AG08396 (cell line): ENCODE results near the gene DROSHA.
A peak's percentile ranks its signal among the peaks of the same experiment; 100 is the strongest.
"Not testable (repeated sequence)": the region's sequence is repeated elsewhere in the genome, so short reads cannot be mapped to it uniquely, and the experiment has no call there.

ENCODE experiments used
- DNase-seq: peaks from one replicate; pipeline ENCODE4 v3.0.0; 2012; ENCODE audit warnings: low spot score, mixed read lengths

The DROSHA gene

DNA sequence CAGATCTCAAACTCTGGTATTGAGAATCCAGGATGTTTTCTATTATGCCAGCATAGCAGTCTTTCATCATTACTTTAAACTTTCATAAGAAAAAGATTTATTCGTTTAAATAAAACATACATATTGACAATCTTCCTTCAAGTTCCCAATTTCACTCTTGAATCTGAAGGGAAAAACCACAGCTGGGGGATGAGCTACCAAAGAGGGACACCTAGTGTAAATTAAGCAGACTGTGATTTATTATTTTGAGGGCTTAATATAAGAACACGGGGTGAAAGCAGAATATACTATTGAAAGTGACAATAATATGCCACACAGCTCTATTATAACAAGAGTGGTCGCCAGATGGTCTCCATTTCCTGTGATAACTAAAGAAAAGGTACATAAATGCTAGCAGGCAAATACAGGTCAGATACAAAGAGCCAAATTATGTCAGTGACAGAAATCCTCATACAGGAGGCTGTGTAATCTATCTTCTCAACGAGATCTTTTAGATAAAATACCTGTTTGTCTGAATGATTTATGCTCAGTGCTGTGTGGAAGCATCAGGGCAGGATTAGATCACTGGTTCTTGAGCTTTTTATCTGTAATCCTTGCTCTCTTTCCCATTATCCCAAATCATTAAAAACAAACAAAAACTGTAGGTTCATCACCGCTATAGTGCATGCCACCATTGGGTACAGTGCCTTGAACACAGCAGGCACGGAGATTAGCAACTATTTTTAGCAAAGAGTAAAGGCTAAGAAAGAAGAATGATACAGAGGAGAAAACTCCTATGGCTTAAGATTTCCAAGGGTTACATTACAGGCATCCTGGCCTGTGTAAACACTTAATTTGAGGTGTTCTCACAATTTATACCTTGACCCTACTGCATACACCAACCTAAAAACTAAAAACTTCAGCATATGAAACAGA is 116.6 kb downstream of the DROSHA start:
- DNase-seq = no peak

- DNase-seq = no peak
Observed at GRCh38 chr5:31413030-31413812, 118.7 kb downstream of the DROSHA start.

DNA sequence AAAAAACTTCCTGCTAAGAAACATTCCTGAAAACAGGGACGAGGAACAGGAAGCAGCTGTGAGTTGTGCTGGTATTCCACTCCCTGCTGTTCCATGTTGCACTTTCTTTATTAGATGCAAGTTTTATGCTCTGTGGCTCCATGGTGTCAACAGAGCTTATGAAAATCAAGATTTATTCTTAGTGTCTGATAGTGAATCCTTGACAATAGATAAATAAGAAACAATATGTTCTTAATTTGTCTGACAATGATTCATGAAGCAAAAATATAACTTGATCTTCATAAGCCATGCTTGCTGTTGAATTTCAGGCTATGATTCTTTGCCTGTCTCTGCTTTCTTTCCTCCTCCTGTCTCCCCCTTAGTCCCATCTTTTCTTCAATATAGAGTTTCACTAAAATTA is 119.6 kb downstream of the DROSHA start:
- no peak for DNase-seq

- no peak for DNase-seq
Observed at GRCh38 chr5:31410089-31410488, 121.8 kb downstream of the DROSHA start.

- DNase-seq = peak; percentile 70
Observed at GRCh38 chr5:31408814-31409213, 123.1 kb downstream of the DROSHA start.

- no peak for DNase-seq
Observed at GRCh38 chr5:31407921-31408693, 123.8 kb downstream of the DROSHA start.

DNA sequence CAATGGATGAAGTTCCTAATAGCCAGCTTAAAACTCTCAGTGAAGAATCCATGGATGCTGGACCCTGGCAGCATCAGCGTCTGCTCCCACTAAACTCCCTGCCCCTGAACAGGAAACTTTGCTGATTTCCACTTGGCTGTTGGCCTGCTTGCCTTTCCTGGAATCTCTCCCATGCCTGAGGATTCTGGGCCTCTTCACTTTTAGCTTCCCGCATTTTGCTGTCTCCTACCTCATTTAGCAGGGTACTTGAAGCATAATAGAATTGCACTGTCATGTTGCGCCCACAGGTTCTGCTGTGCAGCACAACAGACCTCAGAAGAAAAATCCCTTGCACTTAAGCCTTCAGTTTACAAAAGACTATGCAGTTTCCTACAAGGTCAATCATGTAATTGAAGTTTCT is 127.6 kb downstream of the DROSHA start:
- DNase-seq = no peak

DNA sequence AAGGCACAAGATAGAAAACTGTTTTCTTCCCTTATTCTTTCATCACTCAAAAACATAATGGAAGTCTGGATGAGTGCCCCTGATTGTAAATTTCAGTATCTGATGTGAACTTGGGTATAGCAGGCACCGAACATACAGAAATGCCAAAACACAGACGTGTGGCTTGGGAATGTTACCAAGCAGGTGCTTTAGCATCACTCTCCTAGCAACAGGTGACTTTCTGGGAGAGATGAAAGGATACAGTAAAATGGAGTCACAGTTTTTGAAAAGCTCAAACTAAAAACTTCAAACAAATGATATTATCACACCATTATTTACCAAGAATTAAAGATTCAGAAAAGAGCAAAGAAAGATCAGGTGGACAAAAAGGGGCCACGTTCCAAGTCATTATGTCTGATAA is 130.2 kb downstream of the DROSHA start:
- DNase-seq = no peak

- no peak for DNase-seq
Observed at GRCh38 chr5:31397926-31398557, 133.9 kb downstream of the DROSHA start.

- DNase-seq = no peak
Observed at GRCh38 chr5:31396611-31397295, 135.1 kb downstream of the DROSHA start.

- DNase-seq = not testable (repeated sequence)
Observed at GRCh38 chr5:31395450-31396045, 136.3 kb downstream of the DROSHA start.

GRCh38 chr5:31393126-31393525 is 138.8 kb downstream of the DROSHA start:
- DNase-seq = no peak

- no peak for DNase-seq
Observed at GRCh38 chr5:31392061-31392460, 139.8 kb downstream of the DROSHA start.

- DNase-seq = no peak
Observed at GRCh38 chr5:31390256-31390655, 141.6 kb downstream of the DROSHA start.

GRCh38 chr5:31385774-31386537 is 145.9 kb downstream of the DROSHA start:
- no peak for DNase-seq

DNA sequence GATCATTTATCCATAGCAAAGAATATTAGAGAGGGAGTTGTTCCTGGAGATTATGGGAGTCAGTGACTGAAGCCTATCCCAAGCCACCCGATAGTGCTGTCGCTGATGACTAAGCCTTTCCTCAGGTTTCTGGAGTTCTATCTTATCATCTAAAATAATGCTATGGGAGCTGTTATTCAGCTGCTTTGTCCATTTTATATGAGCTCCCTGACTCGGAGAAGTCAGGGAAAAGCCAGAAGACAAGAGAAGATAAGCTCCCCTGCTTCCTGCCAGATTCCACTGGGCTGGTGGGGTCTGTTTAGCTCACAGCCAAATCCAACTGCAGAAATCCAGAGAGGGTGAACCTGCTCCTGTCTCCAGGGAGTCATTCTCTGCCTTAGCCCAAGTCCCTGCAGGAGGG is 148.2 kb downstream of the DROSHA start:
- DNase-seq = no peak

DNA sequence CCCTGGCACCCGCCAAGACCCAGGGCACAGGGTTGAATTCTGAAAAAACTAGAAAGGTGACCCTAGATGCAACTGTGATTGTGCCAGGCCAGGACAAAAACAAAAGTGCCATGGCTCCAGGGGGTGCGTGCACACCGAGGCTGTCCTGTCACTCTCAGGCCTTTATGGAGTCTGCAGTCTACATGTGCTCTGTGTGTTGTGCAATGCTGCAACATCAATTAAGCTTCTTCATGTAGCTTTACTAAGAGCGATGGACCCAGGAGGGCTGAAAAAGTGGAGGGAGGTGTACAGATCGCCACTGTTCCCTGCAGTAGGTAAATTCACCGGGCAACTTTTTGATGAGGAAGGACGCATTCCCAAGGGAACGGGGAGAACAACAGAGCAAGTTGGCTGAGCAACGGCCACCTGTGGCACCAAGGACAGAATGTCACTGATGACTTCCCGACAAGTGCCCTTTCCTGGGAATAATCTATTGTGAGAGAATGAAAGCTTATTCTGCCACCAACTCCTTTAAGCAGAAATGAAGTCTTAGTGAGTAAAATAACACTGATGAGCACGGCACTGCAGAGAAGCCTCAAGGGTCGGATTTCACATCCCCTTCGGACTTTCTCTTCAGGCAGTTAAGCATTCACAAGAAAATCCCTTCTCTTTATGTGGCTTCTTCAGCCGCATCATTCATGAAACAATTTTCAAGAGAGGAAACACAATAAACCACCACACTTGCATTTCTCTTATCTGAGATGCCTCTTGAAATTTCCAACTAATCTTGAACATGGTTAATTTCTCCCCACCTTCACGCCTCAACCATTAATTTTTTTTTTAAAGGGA is 149.6 kb downstream of the DROSHA start:
- DNase-seq = no peak

DNA sequence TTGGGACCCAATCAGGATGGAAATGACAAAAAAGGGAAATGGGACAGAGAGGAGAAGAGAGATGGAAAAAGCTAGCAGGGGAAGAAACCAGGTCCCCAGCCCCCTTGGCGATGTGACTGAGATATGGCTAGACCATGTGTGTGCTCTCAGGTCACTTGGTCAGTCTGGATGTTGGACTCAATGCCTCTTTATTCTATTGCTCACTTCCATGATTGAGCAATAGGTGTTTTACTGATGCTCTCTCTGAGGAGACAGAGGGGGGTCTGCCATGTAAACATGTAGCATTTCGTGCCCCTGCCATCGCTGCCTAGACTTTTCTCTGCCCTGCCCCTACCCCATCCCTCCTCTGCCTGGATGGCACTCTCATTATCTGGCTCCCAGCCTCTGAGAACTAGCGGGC is 150.6 kb downstream of the DROSHA start:
- no peak for DNase-seq

- no peak for DNase-seq
Observed at GRCh38 chr5:31380049-31380448, 151.8 kb downstream of the DROSHA start.
